Measurements from ENCODE around the gene TFAP2E.

Gene TFAP2E

GRCh38 chr1:35557611-35558373, 15.3 kb upstream of the TFAP2E start, which contains the start of gene NCDN:
TSS of gene NCDN (plus strand) at chr1:35557799. CDS start at chr1:35558191, 392 bp downstream.
- DNase-seq = peak; percentile 96

GRCh38 chr1:35558374-35559316, 14.5 kb upstream of the TFAP2E start:
- peak; percentile 36 for DNase-seq

GRCh38 chr1:35559317-35559944, 13.7 kb upstream of the TFAP2E start:
- peak; percentile 44 for DNase-seq

- DNase-seq = no peak
These were observed 12.6 kb upstream of the TFAP2E start for GRCh38 chr1:35560256-35561225.

GRCh38 chr1:35561297-35561971, 11.7 kb upstream of the TFAP2E start:
- DNase-seq = no peak

- no peak for DNase-seq
These were observed 11.0 kb upstream of the TFAP2E start for GRCh38 chr1:35561972-35562680.

GRCh38 chr1:35563166-35563565, 9.9 kb upstream of the TFAP2E start:
- DNase-seq = no peak

GRCh38 chr1:35564037-35564883, 8.9 kb upstream of the TFAP2E start:
- DNase-seq = peak; percentile 83

- DNase-seq = no peak
These were observed 8.0 kb upstream of the TFAP2E start for GRCh38 chr1:35564884-35565741.

GRCh38 chr1:35565742-35566133, 7.4 kb upstream of the TFAP2E start:
- no peak for DNase-seq

GRCh38 chr1:35567947-35568558, 5.1 kb upstream of the TFAP2E start:
- no peak for DNase-seq

GRCh38 chr1:35568975-35569395, 4.1 kb upstream of the TFAP2E start:
- DNase-seq = peak; percentile 75

GRCh38 chr1:35569936-35570335, 3.2 kb upstream of the TFAP2E start:
- no peak for DNase-seq

GRCh38 chr1:35570589-35571137, 2.5 kb upstream of the TFAP2E start:
- DNase-seq = no peak

GRCh38 chr1:35571263-35571662, 1.9 kb upstream of the TFAP2E start:
- no peak for DNase-seq

- DNase-seq = no peak
These were observed 818 bp upstream of the TFAP2E start for GRCh38 chr1:35572296-35572695.

- DNase-seq = no peak
These were observed 1.1 kb downstream of the TFAP2E start for GRCh38 chr1:35574125-35574654.
